ENCODE results near the gene DOCK1.
A peak's percentile ranks its signal among the peaks of the same experiment; 100 is the strongest.

The DOCK1 gene

GRCh38 chr10:127064474-127064873 is 159.2 kb downstream of the DOCK1 start:
- no peaks in the 10 kb centered on the region for H3K36me3 ChIP-seq
- peaks cover 36% of the 10 kb centered on the region for H3K4me1 ChIP-seq
- no peaks in the 10 kb centered on the region for H4K20me1 ChIP-seq
- no peaks in the 10 kb centered on the region for H3K27me3 ChIP-seq
- H3K4me2 ChIP-seq = no peak overlapping the region
- TF ChIP-seq Cebpa-rat (IDR thresholded peaks at IDR 0.05) = no peak
- H3K9me3 ChIP-seq = 0 out of 2 replicates have a peak, but pooled peaks cover 10% of the 10 kb centered on the region
- no peak overlapping the region for H3K4me3 ChIP-seq
- H3K27ac ChIP-seq = no peak overlapping the region
- no peak overlapping the region for H3K9ac ChIP-seq

- no peak overlapping the region for H3K27ac ChIP-seq
- H4K20me1 ChIP-seq = no peaks in the 10 kb centered on the region
- no peaks in the 10 kb centered on the region for H3K27me3 ChIP-seq
- H3K9ac ChIP-seq = no peak overlapping the region
- H3K4me3 ChIP-seq = no peak overlapping the region
- no peaks in the 10 kb centered on the region for H3K36me3 ChIP-seq
- 0 out of 2 replicates have a peak, but pooled peaks cover 4% of the 10 kb centered on the region for H3K9me3 ChIP-seq
- peaks cover 31% of the 10 kb centered on the region for H3K4me1 ChIP-seq
- no peak overlapping the region for H3K4me2 ChIP-seq
- TF ChIP-seq Cebpa-rat (IDR thresholded peaks at IDR 0.05) = no peak
Measured at GRCh38 chr10:127067542-127068194, 162.4 kb downstream of the DOCK1 start.

GRCh38 chr10:127068485-127068884 is 163.3 kb downstream of the DOCK1 start:
- H4K20me1 ChIP-seq = no peaks in the 10 kb centered on the region
- no peak overlapping the region for H3K9ac ChIP-seq
- 0 out of 2 replicates have a peak, but pooled peaks cover 4% of the 10 kb centered on the region for H3K9me3 ChIP-seq
- no peak overlapping the region for H3K4me2 ChIP-seq
- H3K4me3 ChIP-seq = no peak overlapping the region
- TF ChIP-seq Cebpa-rat (IDR thresholded peaks at IDR 0.05) = no peak
- no peak overlapping the region for H3K27ac ChIP-seq
- no peaks in the 10 kb centered on the region for H3K27me3 ChIP-seq
- no peaks in the 10 kb centered on the region for H3K36me3 ChIP-seq
- peaks cover 22% of the 10 kb centered on the region for H3K4me1 ChIP-seq

- no peak for TF ChIP-seq Cebpa-rat (IDR thresholded peaks at IDR 0.05)
- H3K36me3 ChIP-seq = no peaks in the 10 kb centered on the region
Measured at GRCh38 chr10:127069436-127069835, 164.2 kb downstream of the DOCK1 start.

GRCh38 chr10:127071126-127071525 is 165.9 kb downstream of the DOCK1 start:
- Histone ChIP-seq H3K27me3 (no peaks in the 10 kb centered on the region), H4K20me1 (no peaks in the 10 kb centered on the region), H3K4me2 (no peak overlapping the region), H3K36me3 (no peaks in the 10 kb centered on the region), H3K27ac (no peak overlapping the region), H3K9me3 (no peaks in the 10 kb centered on the region), H3K4me1 (peaks cover 7% of the 10 kb centered on the region), H3K9ac (no peak overlapping the region), H3K4me3 (no peak overlapping the region)
- no peak for TF ChIP-seq Cebpa-rat (IDR thresholded peaks at IDR 0.05)

More at GRCh38 chr10:127069436-127069835, 164.2 kb downstream of the DOCK1 start:
- no peak overlapping the region for H3K9ac ChIP-seq
- no peaks in the 10 kb centered on the region for H4K20me1 ChIP-seq
- no peaks in the 10 kb centered on the region for H3K27me3 ChIP-seq
- H3K4me2 ChIP-seq = 0 out of 2 replicates have a peak overlapping the region, but pooled peaks have one; percentile 5
- H3K4me1 ChIP-seq = peaks cover 13% of the 10 kb centered on the region
- H3K9me3 ChIP-seq = 0 out of 2 replicates have a peak, but pooled peaks cover 4% of the 10 kb centered on the region
- no peak overlapping the region for H3K27ac ChIP-seq
- H3K4me3 ChIP-seq = no peak overlapping the region

- Histone ChIP-seq H3K27me3 (no peaks in the 10 kb centered on the region), H3K4me3 (no peak overlapping the region), H3K36me3 (no peaks in the 10 kb centered on the region), H3K4me2 (no peak overlapping the region), H3K4me1 (no peaks in the 10 kb centered on the region), H4K20me1 (no peaks in the 10 kb centered on the region), H3K9me3 (no peaks in the 10 kb centered on the region), H3K9ac (no peak overlapping the region), H3K27ac (no peak overlapping the region)
- TF ChIP-seq Cebpa-rat (IDR thresholded peaks at IDR 0.05) = no peak
Measured at GRCh38 chr10:127073666-127074065, 168.4 kb downstream of the DOCK1 start.

GRCh38 chr10:127079392-127079791 is 174.2 kb downstream of the DOCK1 start:
- H3K27me3 ChIP-seq = no peaks in the 10 kb centered on the region
- no peak for TF ChIP-seq Cebpa-rat (IDR thresholded peaks at IDR 0.05)

GRCh38 chr10:127080317-127080716 is 175.1 kb downstream of the DOCK1 start:
- H3K4me3 ChIP-seq = no peak overlapping the region
- TF ChIP-seq Cebpa-rat (IDR thresholded peaks at IDR 0.05) = no peak
- H3K4me1 ChIP-seq = no peaks in the 10 kb centered on the region
- H3K27ac ChIP-seq = no peak overlapping the region
- no peaks in the 10 kb centered on the region for H3K36me3 ChIP-seq
- no peaks in the 10 kb centered on the region for H3K27me3 ChIP-seq
- no peaks in the 10 kb centered on the region for H4K20me1 ChIP-seq
- no peak overlapping the region for H3K9ac ChIP-seq
- peaks cover 11% of the 10 kb centered on the region for H3K9me3 ChIP-seq
- no peak overlapping the region for H3K4me2 ChIP-seq

More at GRCh38 chr10:127079392-127079791, 174.2 kb downstream of the DOCK1 start:
- Histone ChIP-seq H3K27ac (no peak overlapping the region), H3K36me3 (no peaks in the 10 kb centered on the region), H3K4me2 (no peak overlapping the region), H3K9me3 (peaks cover 11% of the 10 kb centered on the region), H3K9ac (no peak overlapping the region), H3K4me1 (no peaks in the 10 kb centered on the region), H3K4me3 (no peak overlapping the region), H4K20me1 (no peaks in the 10 kb centered on the region)

- no peaks in the 10 kb centered on the region for H4K20me1 ChIP-seq
- H3K27me3 ChIP-seq = no peaks in the 10 kb centered on the region
- no peak overlapping the region for H3K4me3 ChIP-seq
- no peak overlapping the region for H3K4me2 ChIP-seq
- H3K4me1 ChIP-seq = no peaks in the 10 kb centered on the region
- no peak for TF ChIP-seq Cebpa-rat (IDR thresholded peaks at IDR 0.05)
- no peak overlapping the region for H3K27ac ChIP-seq
- H3K9me3 ChIP-seq = peaks cover 11% of the 10 kb centered on the region
- H3K9ac ChIP-seq = no peak overlapping the region
- H3K36me3 ChIP-seq = no peaks in the 10 kb centered on the region
Measured at GRCh38 chr10:127081851-127082345, 176.7 kb downstream of the DOCK1 start.

- Histone ChIP-seq H3K36me3 (no peaks in the 10 kb centered on the region), H4K20me1 (no peaks in the 10 kb centered on the region), H3K9me3 (peaks cover 11% of the 10 kb centered on the region), H3K9ac (no peak overlapping the region), H3K27me3 (no peaks in the 10 kb centered on the region), H3K4me3 (no peak overlapping the region), H3K4me1 (no peaks in the 10 kb centered on the region), H3K27ac (no peak overlapping the region), H3K4me2 (no peak overlapping the region)
- no peak for TF ChIP-seq Cebpa-rat (IDR thresholded peaks at IDR 0.05)
Measured at GRCh38 chr10:127082651-127083050, 177.4 kb downstream of the DOCK1 start.
